ENCODE measurements around the gene FRMPD4. TPM values are rescaled to one million over a fixed set of nuclear protein-coding genes. Genes with fewer than 3 reads are reported as not detected.

The FRMPD4 gene
- total and polyA plus RNA-seq, 2 experiments from 2014 or later, result 0.19 to 0.80 TPM

- Histone ChIP-seq H3K4me2 (no peak overlapping the region), H3K79me2 (replicated peaks; ENCODE audit: insufficient read depth) (no peaks in the 10 kb centered on the region), H2AFZ (no peak overlapping the region), H3F3A (replicated peaks; ENCODE audit: low read depth) (no peaks in the 10 kb centered on the region), H3K4me3 (no peak overlapping the region), H4K20me1 (replicated peaks; ENCODE audit: insufficient read depth) (no peaks in the 10 kb centered on the region), H3K4me1 (ENCODE audit: insufficient read depth) (0 out of 2 replicates have a peak, but pooled peaks cover 6% of the 10 kb centered on the region), H3K27me3 (ENCODE audit: insufficient read depth) (no peaks in the 10 kb centered on the region), H3K9me2 (ENCODE audit: insufficient read depth) (no peaks in the 10 kb centered on the region), H3K27ac (ENCODE audit: low read depth) (no peak overlapping the region), H3K36me3 (ENCODE audit: insufficient read depth) (no peaks in the 10 kb centered on the region)
- Mint-ChIP-seq H3K9me3 (no peaks in the 10 kb centered on the region), H3K4me3 (no peak overlapping the region), H3K36me3 (ENCODE audit: low read depth) (no peaks in the 10 kb centered on the region), H3K4me1 (peaks cover 15% of the 10 kb centered on the region; the same call in 2 of the 3 replicates), H3K27ac (no peak overlapping the region), H3K27me3 (ENCODE audit: insufficient read depth, low read depth, poor library complexity) (peaks cover 2% of the 10 kb centered on the region)
- TF ChIP-seq ZNF114 (CRISPR knock-in tag; IDR thresholded peaks at IDR 0.05) (no peak), NANOG (IDR thresholded peaks at IDR 0.05; ENCODE audit: borderline replicate concordance) (no peak), REST (IDR thresholded peaks at IDR 0.05; ENCODE audit: unreplicated experiment) (no peak), CTCF (conservative IDR thresholded peaks at IDR 0.05; ENCODE audit: low read depth in 2 of 2) (no peak), EZH2phosphoT487 (IDR thresholded peaks at IDR 0.05; ENCODE audit: unreplicated experiment) (no peak), POLR2AphosphoS5 (IDR thresholded peaks at IDR 0.05; ENCODE audit: low read depth) (no peak), EZH2 (IDR thresholded peaks at IDR 0.05; ENCODE audit: low read depth, unreplicated experiment) (no peak), ZNF331 (CRISPR knock-in tag; IDR thresholded peaks at IDR 0.05; ENCODE audit: low read depth) (no peak)
- DNase-seq (ENCODE audit: low spot score), result no peak
- ATAC-seq, result no peak
Measured at GRCh38 chrX:12700745-12701144, 562.5 kb downstream of the FRMPD4 start.

GRCh38 chrX:12701628-12702027, 563.4 kb downstream of the FRMPD4 start:
- Mint-ChIP-seq H3K36me3 (ENCODE audit: low read depth) (no peaks in the 10 kb centered on the region), H3K9me3 (no peaks in the 10 kb centered on the region), H3K4me1 (peaks cover 15% of the 10 kb centered on the region; the same call in 2 of the 3 replicates), H3K27me3 (ENCODE audit: insufficient read depth, low read depth, poor library complexity) (peaks cover 2% of the 10 kb centered on the region), H3K27ac (no peak overlapping the region), H3K4me3 (no peak overlapping the region)
- Histone ChIP-seq H3K4me3 (no peak overlapping the region), H4K20me1 (replicated peaks; ENCODE audit: insufficient read depth) (no peaks in the 10 kb centered on the region), H3F3A (replicated peaks; ENCODE audit: low read depth) (no peaks in the 10 kb centered on the region), H3K9me2 (ENCODE audit: insufficient read depth) (no peaks in the 10 kb centered on the region), H3K4me2 (no peak overlapping the region), H3K4me1 (ENCODE audit: insufficient read depth) (0 out of 2 replicates have a peak, but pooled peaks cover 6% of the 10 kb centered on the region), H3K27me3 (ENCODE audit: insufficient read depth) (no peaks in the 10 kb centered on the region), H3K27ac (ENCODE audit: low read depth) (no peak overlapping the region), H2AFZ (no peak overlapping the region), H3K36me3 (ENCODE audit: insufficient read depth) (no peaks in the 10 kb centered on the region), H3K79me2 (replicated peaks; ENCODE audit: insufficient read depth) (no peaks in the 10 kb centered on the region)
- peak; percentile 85 for DNase-seq (ENCODE audit: low spot score)
- TF ChIP-seq JUNB (IDR thresholded peaks at IDR 0.05; ENCODE audit: unreplicated experiment), result no peak
- no peak for TF ChIP-seq STAT1 (IDR thresholded peaks at IDR 0.05; ENCODE audit: unreplicated experiment)
- TF ChIP-seq ZNF331 (CRISPR knock-in tag; IDR thresholded peaks at IDR 0.05; ENCODE audit: low read depth), result no peak
- TF ChIP-seq ZNF114 (CRISPR knock-in tag; IDR thresholded peaks at IDR 0.05), result no peak
- peak; percentile 48 to 78 for TF ChIP-seq CTCF (conservative IDR thresholded peaks at IDR 0.05; ENCODE audit: low read depth in 2 of 2)
- no peak for TF ChIP-seq REST (IDR thresholded peaks at IDR 0.05; ENCODE audit: unreplicated experiment)
- no peak for TF ChIP-seq CREB1 (CRISPR knock-in tag; IDR thresholded peaks at IDR 0.05; ENCODE audit: low read depth)
- ATAC-seq, result peak; percentile 89

Data from GM23338 (cell line).